Sigmoid colon (tissue), 3 donors: ENCODE results near the gene ACOX2.

Experiments
- CTCF ChIP-seq, 4 experiments: fragments of 450-650 bp in 3 of 4; fragments of 200-600 bp in 1 of 4; IDR thresholded peaks; one replicate each; pipeline ENCODE4 v1.5.1; 2016 to 2019; ENCODE audit warnings: antibody characterized with exemption in 4 of 4, mild to moderate bottlenecking in 3 of 4, moderate library complexity in 2 of 4
- POLR2A ChIP-seq, 2 donors: fragments of 450-650 bp; IDR thresholded peaks; one replicate each; pipeline ENCODE4 v1.6.1; 2016; ENCODE audit warnings: antibody characterized with exemption in 2 of 2, mild to moderate bottlenecking in 2 of 2, moderate library complexity in 2 of 2

DNA sequence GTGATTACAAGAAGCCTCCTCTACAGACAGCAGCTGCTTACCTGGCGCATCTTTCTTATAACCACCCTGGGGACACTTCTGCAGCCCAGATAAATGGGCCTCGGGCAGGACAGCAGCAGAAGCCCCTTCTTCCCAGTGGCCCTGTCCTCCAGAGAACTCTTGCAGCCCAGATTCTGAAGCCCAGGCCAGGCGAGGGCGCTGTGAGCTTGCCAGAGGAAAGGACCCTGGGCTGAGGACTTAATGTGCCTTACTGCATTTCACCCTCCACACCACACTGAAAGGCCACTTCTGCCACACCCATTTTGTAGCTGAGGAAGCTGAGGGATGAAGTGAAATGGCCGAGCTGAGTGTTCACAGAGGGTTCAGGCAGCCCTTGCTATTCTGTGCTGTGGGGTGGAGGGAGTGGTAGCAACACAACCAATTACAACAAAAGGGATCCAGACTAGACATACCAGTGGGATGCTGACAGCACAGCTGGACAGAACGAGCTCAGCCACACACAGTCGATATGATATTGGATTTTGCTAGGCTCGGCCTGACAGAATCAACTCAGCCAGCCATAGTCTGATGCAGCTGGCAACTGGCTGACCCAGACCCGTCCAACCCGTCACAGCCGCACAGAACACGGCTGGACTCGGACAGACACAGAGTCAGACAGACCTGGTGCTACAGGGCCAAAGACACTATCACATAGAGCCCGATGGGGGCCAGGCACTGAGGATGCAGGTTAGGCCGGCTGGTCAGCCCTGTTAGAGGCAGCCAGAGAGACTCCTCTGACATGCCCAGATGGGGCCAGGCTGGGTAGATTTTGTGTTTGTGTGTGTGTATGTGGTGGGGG, 7.3 kb downstream of the ACOX2 start:
- TF ChIP-seq CTCF (IDR thresholded peaks at IDR 0.05), result no peak
- no peak for TF ChIP-seq POLR2A (IDR thresholded peaks at IDR 0.05)
